Lung (tissue), 12 donors: Measurements from ENCODE around the gene LARP1. TPM values are rescaled to one million over a fixed set of nuclear protein-coding genes. Genes with fewer than 3 reads are reported as not detected.

Experiments
- ATAC-seq: fragments of 200-7000 bp; cut with Tn5 transposase; one replicate; pipeline ENCODE4 v1.9.1; 2020; ENCODE audit warnings: moderate number of reproducible peaks; ENCODE audit not compliant: insufficient read depth, low FRiP score
- DNase-seq, 3 donors: peaks; one replicate each; pipeline ENCODE4 v3.0.0-alpha.2; 2013 to 2017
- H3K27ac ChIP-seq, 2 donors: one replicate each; pipeline ENCODE4 v1.5.1; 2013; ENCODE audit warnings: mild to moderate bottlenecking in 2 of 2, moderate library complexity in 2 of 2, control low read depth in 1 of 2, inconsistent platforms in 1 of 2, low read depth in 1 of 2, low read length in 1 of 2
- H3K27me3 ChIP-seq, 3 donors: one replicate each; pipeline ENCODE4 v1.5.1; 2013; ENCODE audit warnings: low read length in 2 of 3; ENCODE audit not compliant: control insufficient read depth in 3 of 3, insufficient read depth in 3 of 3
- H3K36me3 ChIP-seq, 4 donors: one replicate each; pipeline ENCODE4 v1.5.1; 2013; ENCODE audit warnings: low read length in 4 of 4, mild to moderate bottlenecking in 1 of 4, moderate library complexity in 1 of 4; ENCODE audit not compliant: control insufficient read depth in 4 of 4, insufficient read depth in 4 of 4
- H3K4me1 ChIP-seq, 5 donors: one replicate each; pipeline ENCODE4 v1.5.1; 2013; ENCODE audit warnings: low read length in 5 of 5, mild to moderate bottlenecking in 2 of 5, moderate library complexity in 1 of 5; ENCODE audit not compliant: control insufficient read depth in 5 of 5, insufficient read depth in 5 of 5
- H3K4me3 ChIP-seq: one replicate; pipeline ENCODE4 v1.5.1; 2013; ENCODE audit warnings: mild to moderate bottlenecking, control low read depth, moderate library complexity
- H3K9ac ChIP-seq, 2 donors: one replicate each; pipeline ENCODE4 v1.5.1; 2013; ENCODE audit warnings: low read length in 2 of 2, control low read depth in 1 of 2; ENCODE audit not compliant: insufficient read depth in 1 of 2
- H3K9me3 ChIP-seq, 4 donors: one replicate each; pipeline ENCODE4 v1.5.1; 2013; ENCODE audit warnings: low read length in 3 of 4, mild to moderate bottlenecking in 1 of 4, moderate library complexity in 1 of 4; ENCODE audit not compliant: control insufficient read depth in 4 of 4, insufficient read depth in 3 of 4
- WGBS, 2 donors: extraction: QIAGEN DNeasy Blood & Tissue Kit; methylation state at CpG; one replicate each; pipeline ENCODE4 v1.1.7; 2013; 5-methylcytosine and 5-hydroxymethylcytosine counted together
- polyA plus RNA-seq, 2 donors: library from polyadenylated mRNA; stranded (reverse); fragments of 200-250 nt; gene quantifications; one replicate each; pipeline ENCODE4 v1.2.1, GENCODE V29; 2013
- total RNA-seq, 2 donors: library from RNA; depleted of rRNA in 1 of 2; stranded (reverse); fragments of >200 nt in 1 of 2; gene quantifications; one replicate each; pipeline ENCODE4 v1.2.1, GENCODE V29; 2014 to 2021
- TF ChIP-seq, protein P1 (sequence below): IDR thresholded peaks from 2 replicates; pipeline ENCODE4 v1.5.1; 2012; ENCODE audit warnings: mild to moderate bottlenecking; ENCODE audit errors: control extremely low read depth, extremely low read depth
- donor health status: control.
- donor health status: control.
- donor health status: Bipolar disorder and iron deficiency.
- donor health status: healthy.
- donor health status: DM: yes; HTN: yes; CAD: no.

The LARP1 gene
- total and polyA plus RNA-seq, 4 donors: 30.5 to 199 (median 61.7) TPM

GRCh38 chr5:154778534-154778933, 23.4 kb downstream of the LARP1 start:
- H3K9me3 ChIP-seq: no peaks in the 10 kb centered on the region
- no peak overlapping the region for H3K9ac ChIP-seq
- DNase-seq (no peak), ATAC-seq (no peak)
- TF ChIP-seq, protein P1, sequence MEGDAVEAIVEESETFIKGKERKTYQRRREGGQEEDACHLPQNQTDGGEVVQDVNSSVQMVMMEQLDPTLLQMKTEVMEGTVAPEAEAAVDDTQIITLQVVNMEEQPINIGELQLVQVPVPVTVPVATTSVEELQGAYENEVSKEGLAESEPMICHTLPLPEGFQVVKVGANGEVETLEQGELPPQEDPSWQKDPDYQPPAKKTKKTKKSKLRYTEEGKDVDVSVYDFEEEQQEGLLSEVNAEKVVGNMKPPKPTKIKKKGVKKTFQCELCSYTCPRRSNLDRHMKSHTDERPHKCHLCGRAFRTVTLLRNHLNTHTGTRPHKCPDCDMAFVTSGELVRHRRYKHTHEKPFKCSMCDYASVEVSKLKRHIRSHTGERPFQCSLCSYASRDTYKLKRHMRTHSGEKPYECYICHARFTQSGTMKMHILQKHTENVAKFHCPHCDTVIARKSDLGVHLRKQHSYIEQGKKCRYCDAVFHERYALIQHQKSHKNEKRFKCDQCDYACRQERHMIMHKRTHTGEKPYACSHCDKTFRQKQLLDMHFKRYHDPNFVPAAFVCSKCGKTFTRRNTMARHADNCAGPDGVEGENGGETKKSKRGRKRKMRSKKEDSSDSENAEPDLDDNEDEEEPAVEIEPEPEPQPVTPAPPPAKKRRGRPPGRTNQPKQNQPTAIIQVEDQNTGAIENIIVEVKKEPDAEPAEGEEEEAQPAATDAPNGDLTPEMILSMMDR: no peak
- no peak overlapping the region for H3K4me3 ChIP-seq
- WGBS, 2 donors: 93 to 98% methylated on average over 2 of the region's 2 CpGs
- no peaks in the 10 kb centered on the region for H3K36me3 ChIP-seq
- H3K27me3 ChIP-seq: no peaks in the 10 kb centered on the region
- peaks cover 0 to 44% (median 9%) of the 10 kb centered on the region in 5 donors for H3K4me1 ChIP-seq
- no peak overlapping the region for H3K27ac ChIP-seq

- Histone ChIP-seq H3K9me3 (no peaks in the 10 kb centered on the region), H3K36me3 (no peaks in the 10 kb centered on the region), H3K4me1 (peaks cover 0 to 48% (median 9%) of the 10 kb centered on the region in 5 donors), H3K27ac (no peak overlapping the region), H3K9ac (no peak overlapping the region), H3K4me3 (no peak overlapping the region), H3K27me3 (no peaks in the 10 kb centered on the region)
- WGBS, 2 donors: 91 to 92% methylated on average over 4 of the region's 4 CpGs
- DNase-seq (no peak), ATAC-seq (no peak)
- TF ChIP-seq, protein P1: no peak
Observed at GRCh38 chr5:154779105-154779504, 23.9 kb downstream of the LARP1 start.

- no peaks in the 10 kb centered on the region for H3K9me3 ChIP-seq
- TF ChIP-seq, protein P1: no peak
- peak overlapping the region in 1 of 2 donors; percentile 26 for H3K27ac ChIP-seq
- 67 to 76% methylated on average over 1 of the region's 1 CpG for WGBS, 2 donors
- H3K4me3 ChIP-seq: no peak overlapping the region
- ATAC-seq (no peak), DNase-seq (no peak)
- H3K4me1 ChIP-seq: peaks cover 0 to 56% (median 9%) of the 10 kb centered on the region in 5 donors
- no peak overlapping the region for H3K9ac ChIP-seq
- no peaks in the 10 kb centered on the region for H3K36me3 ChIP-seq
- H3K27me3 ChIP-seq: no peaks in the 10 kb centered on the region
Observed at GRCh38 chr5:154780128-154780527, 25.0 kb downstream of the LARP1 start.

DNA sequence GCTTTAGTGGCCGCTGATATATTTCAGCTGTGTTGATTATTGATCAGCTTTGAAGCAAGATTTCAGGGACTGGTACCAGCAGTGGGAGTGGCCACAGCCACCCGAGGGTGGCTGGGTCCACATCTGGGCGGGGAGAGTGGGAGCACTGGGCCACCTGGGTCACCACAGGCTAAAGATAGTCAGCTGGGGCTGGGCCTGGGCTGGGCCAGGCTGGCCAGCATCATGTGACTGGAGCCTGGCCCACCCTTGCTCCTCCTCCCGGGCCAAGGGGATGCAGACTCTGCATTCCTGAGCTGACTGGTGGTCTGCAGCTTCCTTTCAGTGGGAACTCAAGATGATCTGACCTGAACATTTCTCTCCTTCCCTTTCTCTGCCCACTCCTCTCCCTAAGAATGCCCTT, 27.1 kb downstream of the LARP1 start:
- Histone ChIP-seq H3K27ac (peak overlapping the region in 1 of 2 donors; percentile 11), H3K9ac (no peak overlapping the region), H3K9me3 (no peaks in the 10 kb centered on the region), H3K36me3 (peaks cover 0 to 3% (median 0%) of the 10 kb centered on the region in 4 donors), H3K4me1 (peaks cover 0 to 54% (median 9%) of the 10 kb centered on the region in 5 donors), H3K4me3 (no peak overlapping the region), H3K27me3 (no peaks in the 10 kb centered on the region)
- TF ChIP-seq, protein P1: no peak
- WGBS, 2 donors: 69 to 81% methylated on average over 4 of the region's 4 CpGs
- ATAC-seq: no peak
- no peak for DNase-seq
